Measurements from ENCODE around the gene NDUFS2.
A peak's percentile ranks its signal among the peaks of the same experiment; 100 is the strongest.
"Not testable (repeated sequence)": the region's sequence is repeated elsewhere in the genome, so short reads cannot be mapped to it uniquely, and the experiment has no call there.

The NDUFS2 gene

GRCh38 chr1:161255955-161256520 is 53.9 kb downstream of the NDUFS2 start:
- DNase-seq, result not testable (repeated sequence)

- DNase-seq, result not testable (repeated sequence)
These were observed 54.9 kb downstream of the NDUFS2 start for GRCh38 chr1:161257109-161257508.

- DNase-seq, result peak; percentile 8
These were observed 56.5 kb downstream of the NDUFS2 start, which contains the start of gene PCP4L1 for GRCh38 chr1:161258439-161259344. Gene PCP4L1 (plus strand): TSS chr1:161258745. CDS start chr1:161258975, 230 bp downstream.

- no peak for DNase-seq
These were observed 57.2 kb downstream of the NDUFS2 start for GRCh38 chr1:161259345-161259702.

GRCh38 chr1:161259765-161260164 is 57.6 kb downstream of the NDUFS2 start:
- no peak for DNase-seq

- DNase-seq, result no peak
These were observed 58.5 kb downstream of the NDUFS2 start for GRCh38 chr1:161260376-161261260.

GRCh38 chr1:161261261-161262235 is 59.4 kb downstream of the NDUFS2 start:
- DNase-seq, result no peak

Data from CD4-positive, alpha-beta T cell treated with Interferon gamma for 1 hour (primary cell).